Stimulated activated CD4-positive, alpha-beta T cell treated with anti-CD3 and anti-CD28 coated beads, TNF-alpha, amount 100 ng/mL, for 4 hours (primary cell): ENCODE measurements around the gene CHKB.
A peak's percentile ranks its signal among the peaks of the same experiment; 100 is the strongest.

Experiments
- DNase-seq, 3 experiments: peaks; one replicate each; pipeline ENCODE4 v3.0.0-alpha.2; 2020; ENCODE audit warnings: low read depth in 3 of 3

Gene CHKB

GRCh38 chr22:50574383-50574755 is 8.3 kb downstream of the CHKB start:
- DNase-seq = no peak

GRCh38 chr22:50573491-50574382 is 8.9 kb downstream of the CHKB start:
- DNase-seq = no peak

- no peak for DNase-seq
Measured at GRCh38 chr22:50572965-50573364, 9.7 kb downstream of the CHKB start.

- DNase-seq = no peak
Measured at GRCh38 chr22:50571264-50572175, 11.1 kb downstream of the CHKB start.

- DNase-seq = no peak
Measured at GRCh38 chr22:50570861-50571260, 11.8 kb downstream of the CHKB start.

GRCh38 chr22:50569896-50570535 is 12.6 kb downstream of the CHKB start:
- DNase-seq = no peak

- DNase-seq = no peak
Measured at GRCh38 chr22:50569041-50569459, 13.6 kb downstream of the CHKB start.

GRCh38 chr22:50568626-50569025 is 14.0 kb downstream of the CHKB start:
- DNase-seq = no peak

GRCh38 chr22:50567721-50568252 is 14.9 kb downstream of the CHKB start:
- DNase-seq = no peak

GRCh38 chr22:50564289-50564688 is 18.4 kb downstream of the CHKB start:
- DNase-seq = no peak

- no peak for DNase-seq
Measured at GRCh38 chr22:50563413-50564160, 19.1 kb downstream of the CHKB start.

GRCh38 chr22:50562523-50563412 is 19.9 kb downstream of the CHKB start, which contains the start of gene SYCE3:
Gene SYCE3, minus strand, starts transcription at chr22:50562919. Its CDS starts 6,514 bp downstream, at chr22:50556405.
- DNase-seq = peak; percentile 94 to 98 (median 95)

GRCh38 chr22:50561401-50562358 is 21.0 kb downstream of the CHKB start:
- DNase-seq = no peak

- no peak for DNase-seq
Measured at GRCh38 chr22:50560034-50560433, 22.6 kb downstream of the CHKB start.

GRCh38 chr22:50556703-50557102 is 25.9 kb downstream of the CHKB start:
- DNase-seq = no peak

- no peak for DNase-seq
Measured at GRCh38 chr22:50553310-50553709, 29.3 kb downstream of the CHKB start.

- DNase-seq = no peak
Measured at GRCh38 chr22:50551160-50551752, 31.4 kb downstream of the CHKB start.

GRCh38 chr22:50550395-50550794 is 32.3 kb downstream of the CHKB start:
- DNase-seq = no peak
